ENCODE measurements around the gene GPN1. TPM values are rescaled to one million over a fixed set of nuclear protein-coding genes. Genes with fewer than 3 reads are reported as not detected.
"Not testable (repeated sequence)": the region's sequence is repeated elsewhere in the genome, so short reads cannot be mapped to it uniquely, and the experiment has no call there.

GPN1 gene
- total RNA-seq, 4 donors from 2014 or later: 12.3 to 27.7 (median 19.7) TPM

GRCh38 chr2:27615316-27615715, 13.5 kb upstream of the GPN1 start:
- no peaks in the 10 kb centered on the region for H3K9me3 ChIP-seq
- no peak for DNase-seq
- H3K27ac ChIP-seq: no peak overlapping the region
- H3K27me3 ChIP-seq: no peaks in the 10 kb centered on the region
- no peaks in the 10 kb centered on the region for H3K4me1 ChIP-seq
- no peak overlapping the region for H3K4me3 ChIP-seq
- peaks cover 0 to 73% (median 0%) of the 10 kb centered on the region in 3 donors for H3K36me3 ChIP-seq
- TF ChIP-seq, protein P1, sequence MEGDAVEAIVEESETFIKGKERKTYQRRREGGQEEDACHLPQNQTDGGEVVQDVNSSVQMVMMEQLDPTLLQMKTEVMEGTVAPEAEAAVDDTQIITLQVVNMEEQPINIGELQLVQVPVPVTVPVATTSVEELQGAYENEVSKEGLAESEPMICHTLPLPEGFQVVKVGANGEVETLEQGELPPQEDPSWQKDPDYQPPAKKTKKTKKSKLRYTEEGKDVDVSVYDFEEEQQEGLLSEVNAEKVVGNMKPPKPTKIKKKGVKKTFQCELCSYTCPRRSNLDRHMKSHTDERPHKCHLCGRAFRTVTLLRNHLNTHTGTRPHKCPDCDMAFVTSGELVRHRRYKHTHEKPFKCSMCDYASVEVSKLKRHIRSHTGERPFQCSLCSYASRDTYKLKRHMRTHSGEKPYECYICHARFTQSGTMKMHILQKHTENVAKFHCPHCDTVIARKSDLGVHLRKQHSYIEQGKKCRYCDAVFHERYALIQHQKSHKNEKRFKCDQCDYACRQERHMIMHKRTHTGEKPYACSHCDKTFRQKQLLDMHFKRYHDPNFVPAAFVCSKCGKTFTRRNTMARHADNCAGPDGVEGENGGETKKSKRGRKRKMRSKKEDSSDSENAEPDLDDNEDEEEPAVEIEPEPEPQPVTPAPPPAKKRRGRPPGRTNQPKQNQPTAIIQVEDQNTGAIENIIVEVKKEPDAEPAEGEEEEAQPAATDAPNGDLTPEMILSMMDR (IDR thresholded peaks at IDR 0.05): no peak
- TF ChIP-seq POLR2A (IDR thresholded peaks at IDR 0.05): no peak

DNA sequence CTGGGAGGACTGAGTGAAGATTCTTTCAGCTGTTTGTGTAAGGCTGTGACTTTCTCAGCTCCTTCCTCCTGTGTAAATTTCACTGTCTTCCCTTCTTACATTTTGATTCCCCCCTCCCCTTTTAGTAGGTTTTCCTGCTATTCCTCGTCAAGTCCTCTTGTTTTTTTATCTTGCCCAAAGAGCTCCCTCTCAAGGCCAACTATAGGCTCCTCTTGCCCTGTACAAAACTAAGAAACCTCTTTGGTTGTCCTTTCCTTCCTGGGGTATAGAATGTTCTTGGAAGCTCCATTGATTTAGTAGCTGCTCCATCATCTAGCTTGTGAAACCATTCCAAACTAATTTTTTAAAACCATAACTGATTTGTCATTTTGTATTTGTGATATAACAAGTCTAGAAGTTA, 7.3 kb upstream of the GPN1 start:
- no peak overlapping the region for H3K27ac ChIP-seq
- no peaks in the 10 kb centered on the region for H3K27me3 ChIP-seq
- TF ChIP-seq POLR2A (IDR thresholded peaks at IDR 0.05): no peak
- TF ChIP-seq, protein P1 (IDR thresholded peaks at IDR 0.05): no peak
- H3K36me3 ChIP-seq: peaks cover 0 to 55% (median 0%) of the 10 kb centered on the region in 3 donors
- no peaks in the 10 kb centered on the region for H3K4me1 ChIP-seq
- DNase-seq: no peak
- no peaks in the 10 kb centered on the region for H3K9me3 ChIP-seq
- no peak overlapping the region for H3K4me3 ChIP-seq

DNA sequence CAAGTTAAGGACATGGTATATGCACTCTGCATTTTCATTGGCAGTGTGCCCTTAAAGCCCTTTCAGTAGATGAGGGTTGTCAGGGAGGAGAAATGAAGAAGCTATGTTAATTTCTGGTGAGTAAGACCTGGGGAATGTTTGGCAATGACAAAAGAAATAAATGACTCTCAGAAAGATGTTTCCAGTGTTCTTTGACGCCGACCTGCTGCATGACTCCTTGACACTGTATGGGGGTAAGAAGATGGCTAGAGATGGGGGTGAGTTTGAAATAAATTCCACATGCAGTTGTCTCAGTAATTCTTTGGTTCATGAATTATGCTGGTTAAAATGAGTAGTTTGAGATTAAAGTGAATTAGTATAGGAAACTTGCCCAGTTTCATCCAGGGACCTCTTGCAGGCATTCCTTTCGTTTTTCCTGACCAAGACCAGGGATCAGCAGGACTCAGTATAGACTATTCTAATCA, 5.9 kb upstream of the GPN1 start:
- H3K4me1 ChIP-seq: peaks cover 0 to 4% (median under 1%) of the 10 kb centered on the region in 4 donors
- no peak for TF ChIP-seq POLR2A (IDR thresholded peaks at IDR 0.05)
- TF ChIP-seq, protein P1 (IDR thresholded peaks at IDR 0.05): no peak
- H3K9me3 ChIP-seq: no peaks in the 10 kb centered on the region
- DNase-seq: no peak
- H3K27ac ChIP-seq: no peak overlapping the region
- H3K27me3 ChIP-seq: no peaks in the 10 kb centered on the region
- H3K4me3 ChIP-seq: no peak overlapping the region
- H3K36me3 ChIP-seq: peaks cover 0 to 41% (median 0%) of the 10 kb centered on the region in 3 donors

DNA sequence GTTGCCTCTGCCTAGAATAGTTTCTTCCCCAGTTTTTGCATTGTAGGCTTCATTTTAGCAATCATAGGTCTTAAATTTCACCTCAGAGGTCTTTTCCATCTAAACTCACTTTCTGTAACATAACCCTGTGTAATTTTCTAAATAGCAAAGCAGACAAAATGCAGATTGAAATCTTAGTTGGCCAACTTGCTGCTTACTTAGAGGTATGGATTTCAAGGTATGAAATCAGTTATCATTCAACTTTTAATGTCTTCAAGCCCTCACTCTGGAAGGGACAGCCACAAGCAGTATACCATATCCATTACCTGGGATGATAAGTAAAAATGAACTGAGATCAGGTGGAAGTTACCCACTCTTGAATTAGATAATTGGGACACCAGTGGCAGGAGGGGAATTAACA, 3.9 kb upstream of the GPN1 start:
- no peak overlapping the region for H3K4me3 ChIP-seq
- no peaks in the 10 kb centered on the region for H3K9me3 ChIP-seq
- H3K27ac ChIP-seq: no peak overlapping the region
- DNase-seq: no peak
- TF ChIP-seq, protein P1 (IDR thresholded peaks at IDR 0.05): no peak
- no peak for TF ChIP-seq POLR2A (IDR thresholded peaks at IDR 0.05)
- peaks cover 0 to 13% (median 5%) of the 10 kb centered on the region in 4 donors for H3K4me1 ChIP-seq
- H3K36me3 ChIP-seq: peaks cover 0 to 23% (median 0%) of the 10 kb centered on the region in 3 donors
- H3K27me3 ChIP-seq: no peaks in the 10 kb centered on the region

GRCh38 chr2:27626323-27626722, 2.5 kb upstream of the GPN1 start:
- H3K4me3 ChIP-seq, H3K27me3 ChIP-seq, H3K9me3 ChIP-seq, H3K27ac ChIP-seq, DNase-seq: not testable (repeated sequence)
- Histone ChIP-seq H3K4me1 (peaks cover 0 to 17% (median 5%) of the 10 kb centered on the region in 4 donors), H3K36me3 (peaks cover 0 to 10% (median 0%) of the 10 kb centered on the region in 3 donors)

- not testable (repeated sequence) for DNase-seq, H3K36me3 ChIP-seq, H3K4me3 ChIP-seq, H3K27ac ChIP-seq, H3K9me3 ChIP-seq, H3K27me3 ChIP-seq
- H3K4me1 ChIP-seq: peaks cover 0 to 17% (median 5%) of the 10 kb centered on the region in 4 donors
Observed at GRCh38 chr2:27626921-27627320, 1.9 kb upstream of the GPN1 start.

All from Peyer's patch (tissue), 4 donors.